Esophagus muscularis mucosa (tissue), 4 donors: Measurements from ENCODE around the gene ORMDL1.

Experiments used
- CTCF ChIP-seq, 3 experiments: fragments of 200-600 bp in 2 of 3; fragments of 450-650 bp in 1 of 3; sonication (generic) in 2 of 3; IDR thresholded peaks; one replicate each; pipeline ENCODE4 v1.5.1; 2017 to 2019; ENCODE audit warnings: antibody characterized with exemption in 3 of 3, mild to moderate bottlenecking in 2 of 3, moderate library complexity in 1 of 3
- EP300 ChIP-seq: sonication (generic); formaldehyde crosslinking; IDR thresholded peaks from one replicate; pipeline ENCODE4 v1.6.1; 2017; ENCODE audit warnings: antibody characterized with exemption
- POLR2A ChIP-seq: fragments of 450-650 bp; IDR thresholded peaks from one replicate; pipeline ENCODE4 v1.6.1; 2017; ENCODE audit warnings: antibody characterized with exemption, moderate library complexity, mild to moderate bottlenecking, low read depth
- POLR2AphosphoS5 ChIP-seq, 2 donors: sonication (generic); formaldehyde crosslinking; IDR thresholded peaks; one replicate each; pipeline ENCODE4 v1.6.1; 2017; ENCODE audit warnings: antibody characterized with exemption in 2 of 2

- TF ChIP-seq CTCF (IDR thresholded peaks at IDR 0.05), result no peak
- no peak for TF ChIP-seq POLR2A
- no peak for TF ChIP-seq POLR2AphosphoS5 (IDR thresholded peaks at IDR 0.05)
- TF ChIP-seq EP300, result no peak
Measured at GRCh38 chr2:189756311-189756952, 27.7 kb downstream of the ORMDL1 start.
